Suprapubic skin (tissue), 4 donors: ENCODE results near the gene IVD.

Source experiments
- EP300 ChIP-seq: sonication (generic); formaldehyde crosslinking; IDR thresholded peaks from one replicate; pipeline ENCODE4 v1.6.1; 2017; ENCODE audit warnings: antibody characterized with exemption
- POLR2A ChIP-seq, 2 donors: fragments of 450-650 bp; IDR thresholded peaks; one replicate each; pipeline ENCODE4 v1.6.1; 2017; ENCODE audit warnings: antibody characterized with exemption in 2 of 2, mild to moderate bottlenecking in 2 of 2, moderate library complexity in 2 of 2
- POLR2AphosphoS5 ChIP-seq, 3 donors: sonication (generic); formaldehyde crosslinking; IDR thresholded peaks; one replicate each; pipeline ENCODE4 v1.6.1; 2017; ENCODE audit warnings: antibody characterized with exemption in 3 of 3
- TF ChIP-seq, protein P1 (sequence below), 2 donors: fragments of 200-600 bp in 1 of 2; fragments of 450-650 bp in 1 of 2; sonication (generic) in 1 of 2; IDR thresholded peaks; one replicate each; pipeline ENCODE4 v1.5.1; 2016 to 2019; ENCODE audit warnings: antibody characterized with exemption in 2 of 2, mild to moderate bottlenecking in 1 of 2, moderate library complexity in 1 of 2

DNA sequence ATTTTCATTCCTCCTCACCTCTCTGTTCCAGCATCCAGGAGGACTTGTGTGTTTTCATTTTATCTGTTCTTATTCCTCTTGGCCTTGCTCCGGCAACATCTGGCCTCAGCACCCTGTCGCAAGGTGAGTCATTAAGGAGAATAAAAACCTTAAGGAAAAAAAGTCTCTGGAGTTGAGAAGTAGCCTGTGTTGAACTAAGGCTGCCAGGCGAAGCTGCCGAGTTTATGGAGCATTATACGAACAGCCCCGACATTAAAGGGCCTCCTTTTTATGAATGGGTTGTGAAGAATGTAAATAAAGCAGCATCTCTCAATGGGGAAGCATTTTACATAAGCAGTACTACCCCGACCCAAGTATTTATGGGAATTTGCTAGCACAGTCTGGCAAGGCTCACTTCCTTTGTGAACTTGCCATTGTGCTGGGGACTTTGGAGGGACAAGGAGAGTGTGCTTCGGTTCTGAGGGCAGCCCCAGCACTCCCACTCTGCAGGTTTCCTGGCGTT, 39.9 kb downstream of the IVD start:
- TF ChIP-seq, protein P1, sequence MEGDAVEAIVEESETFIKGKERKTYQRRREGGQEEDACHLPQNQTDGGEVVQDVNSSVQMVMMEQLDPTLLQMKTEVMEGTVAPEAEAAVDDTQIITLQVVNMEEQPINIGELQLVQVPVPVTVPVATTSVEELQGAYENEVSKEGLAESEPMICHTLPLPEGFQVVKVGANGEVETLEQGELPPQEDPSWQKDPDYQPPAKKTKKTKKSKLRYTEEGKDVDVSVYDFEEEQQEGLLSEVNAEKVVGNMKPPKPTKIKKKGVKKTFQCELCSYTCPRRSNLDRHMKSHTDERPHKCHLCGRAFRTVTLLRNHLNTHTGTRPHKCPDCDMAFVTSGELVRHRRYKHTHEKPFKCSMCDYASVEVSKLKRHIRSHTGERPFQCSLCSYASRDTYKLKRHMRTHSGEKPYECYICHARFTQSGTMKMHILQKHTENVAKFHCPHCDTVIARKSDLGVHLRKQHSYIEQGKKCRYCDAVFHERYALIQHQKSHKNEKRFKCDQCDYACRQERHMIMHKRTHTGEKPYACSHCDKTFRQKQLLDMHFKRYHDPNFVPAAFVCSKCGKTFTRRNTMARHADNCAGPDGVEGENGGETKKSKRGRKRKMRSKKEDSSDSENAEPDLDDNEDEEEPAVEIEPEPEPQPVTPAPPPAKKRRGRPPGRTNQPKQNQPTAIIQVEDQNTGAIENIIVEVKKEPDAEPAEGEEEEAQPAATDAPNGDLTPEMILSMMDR (IDR thresholded peaks at IDR 0.05) = no peak
- TF ChIP-seq POLR2A (IDR thresholded peaks at IDR 0.05) (no peak), POLR2AphosphoS5 (IDR thresholded peaks at IDR 0.05) (no peak), EP300 (no peak)
